MM.1S (cell line): ENCODE measurements around the gene PRAMEF11.
"Not testable (repeated sequence)": the region's sequence is repeated elsewhere in the genome, so short reads cannot be mapped to it uniquely, and the experiment has no call there.

Experiments used
- DNase-seq: peaks from one replicate; pipeline ENCODE4 v3.0.0-alpha.2; 2015
- H2AFZ ChIP-seq: fragments of 300-600 bp; sonication (generic); 2 replicates; pipeline ENCODE4 v1.6.0; 2016; ENCODE audit warnings: antibody characterized with exemption, low read length
- H3F3A ChIP-seq: fragments of 300-600 bp; sonication (generic); 2 replicates; pipeline ENCODE4 v1.6.1; 2016; ENCODE audit warnings: mild to moderate bottlenecking, antibody characterized with exemption, low read length, moderate library complexity, mixed read lengths; ENCODE audit not compliant: insufficient read depth
- H3K27ac ChIP-seq: fragments of 300-600 bp; sonication (generic); 2 replicates; pipeline ENCODE4 v1.5.1; 2016; ENCODE audit warnings: mild to moderate bottlenecking, low read length
- H3K27me3 ChIP-seq: fragments of 300-600 bp; sonication (generic); replicated peaks from 2 replicates; pipeline ENCODE4 v1.6.0; 2016; ENCODE audit warnings: low read length; ENCODE audit not compliant: insufficient read depth
- H3K36me3 ChIP-seq: fragments of 300-600 bp; sonication (generic); replicated peaks from 2 replicates; pipeline ENCODE4 v1.6.1; 2016; ENCODE audit warnings: mild to moderate bottlenecking, low read length, mixed read lengths; ENCODE audit not compliant: insufficient read depth
- H3K4me1 ChIP-seq: fragments of 300-600 bp; sonication (generic); 2 replicates; pipeline ENCODE4 v1.6.1; 2016; ENCODE audit warnings: low read length, mixed read lengths
- H3K4me2 ChIP-seq: fragments of 300-600 bp; sonication (generic); 2 replicates; pipeline ENCODE4 v1.6.0; 2016; ENCODE audit warnings: low read depth, low read length
- H3K4me3 ChIP-seq: fragments of 300-600 bp; sonication (generic); 2 replicates; pipeline ENCODE4 v1.5.1; 2016; ENCODE audit warnings: low read length, mixed read lengths
- H3K79me2 ChIP-seq: fragments of 300-600 bp; sonication (generic); 2 replicates; pipeline ENCODE4 v1.6.1; 2016; ENCODE audit warnings: mixed run types, low read length, mixed read lengths
- H3K9ac ChIP-seq: fragments of 300-600 bp; sonication (generic); 2 replicates; pipeline ENCODE4 v1.6.1; 2016; ENCODE audit warnings: low read length, mixed read lengths
- H3K9me2 ChIP-seq: fragments of 300-600 bp; sonication (generic); replicated peaks from 2 replicates; pipeline ENCODE4 v1.6.1; 2016; ENCODE audit warnings: mild to moderate bottlenecking, low read length, mixed read lengths; ENCODE audit not compliant: insufficient read depth
- H3K9me3 ChIP-seq: fragments of 300-600 bp; sonication (generic); replicated peaks from 2 replicates; pipeline ENCODE4 v1.6.1; 2016; ENCODE audit warnings: mild to moderate bottlenecking, low read length, mixed read lengths; ENCODE audit not compliant: insufficient read depth
- H4K20me1 ChIP-seq: fragments of 300-600 bp; sonication (generic); 2 replicates; pipeline ENCODE4 v1.6.1; 2016; ENCODE audit warnings: mild to moderate bottlenecking, low read length, moderate library complexity, mixed read lengths; ENCODE audit not compliant: insufficient read depth
- CTCF ChIP-seq: fragments of 300-600 bp; sonication (generic); IDR thresholded peaks from 2 replicates; pipeline ENCODE4 v1.5.1; 2016; ENCODE audit warnings: antibody characterized with exemption, low read length, mixed read lengths
- EZH2 ChIP-seq: fragments of 300-600 bp; sonication (generic); optimal IDR thresholded peaks from 2 replicates; pipeline ENCODE3; 2017; ENCODE audit warnings: low read depth, mild to moderate bottlenecking, antibody characterized with exemption, low read length, mixed read lengths
- EZH2phosphoT487 ChIP-seq: fragments of 300-600 bp; sonication (generic); IDR thresholded peaks from 2 replicates; pipeline ENCODE4 v1.6.1; 2018; ENCODE audit warnings: antibody characterized with exemption, low read length

The PRAMEF11 gene

DNA sequence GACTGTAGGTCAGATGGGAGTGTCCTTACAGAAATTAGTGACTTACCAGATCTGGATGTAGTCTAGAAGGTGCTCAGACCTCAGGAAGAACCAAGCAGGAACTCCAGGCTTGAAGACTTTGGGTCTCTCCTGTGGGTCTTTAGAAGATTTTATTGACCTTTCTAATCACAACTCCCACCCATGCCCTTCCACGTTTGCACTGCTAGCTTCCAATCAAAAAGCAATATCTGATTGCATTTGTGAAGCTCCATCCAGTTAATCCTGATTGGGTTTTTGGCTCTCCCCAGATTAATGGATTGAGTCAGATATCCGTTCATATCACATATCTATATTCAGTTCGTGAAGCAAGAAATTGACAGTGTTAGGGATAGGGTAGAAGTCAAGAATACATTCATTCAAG is at the start of gene PRAMEF11:
PRAMEF11 (minus strand) TSS at position 101 of the 400 bp plus-strand sequence. CDS start 2,621 bp downstream, outside the sequence.
- not testable (repeated sequence) for H3K4me2 ChIP-seq, H3K9ac ChIP-seq, H4K20me1 ChIP-seq, H3K79me2 ChIP-seq, DNase-seq, H3K27me3 ChIP-seq, H3K9me2 ChIP-seq, H3K4me3 ChIP-seq, H2AFZ ChIP-seq, H3K9me3 ChIP-seq, H3K27ac ChIP-seq, H3K4me1 ChIP-seq, H3F3A ChIP-seq, H3K36me3 ChIP-seq

GRCh38 chr1:12878453-12878852 is 47.2 kb upstream of the PRAMEF11 start:
- not testable (repeated sequence) for H3F3A ChIP-seq, H3K9ac ChIP-seq, H3K36me3 ChIP-seq, DNase-seq, H3K27ac ChIP-seq, H2AFZ ChIP-seq, H3K4me1 ChIP-seq, H3K4me3 ChIP-seq, H3K9me3 ChIP-seq, H4K20me1 ChIP-seq, H3K4me2 ChIP-seq, H3K79me2 ChIP-seq, H3K9me2 ChIP-seq, H3K27me3 ChIP-seq

GRCh38 chr1:12863131-12863880 is 32.1 kb upstream of the PRAMEF11 start:
- not testable (repeated sequence) for DNase-seq, H3K27ac ChIP-seq, H3F3A ChIP-seq, H3K4me3 ChIP-seq, H3K79me2 ChIP-seq, H3K4me1 ChIP-seq, H4K20me1 ChIP-seq, H3K4me2 ChIP-seq, H3K9me2 ChIP-seq, H3K9ac ChIP-seq, H3K9me3 ChIP-seq, H2AFZ ChIP-seq, H3K27me3 ChIP-seq, H3K36me3 ChIP-seq

GRCh38 chr1:12856786-12857185 is 25.6 kb upstream of the PRAMEF11 start, which contains the start of gene PRAMEF2:
PRAMEF2 (plus strand) TSS chr1:12857086; CDS start chr1:12859010, 1,924 bp downstream.
- not testable (repeated sequence) for H3K9me3 ChIP-seq, H3K27ac ChIP-seq, H3F3A ChIP-seq, H3K27me3 ChIP-seq, H3K9me2 ChIP-seq, DNase-seq, H3K4me1 ChIP-seq, H3K4me3 ChIP-seq, H2AFZ ChIP-seq, H3K36me3 ChIP-seq, H3K4me2 ChIP-seq, H3K79me2 ChIP-seq, H4K20me1 ChIP-seq, H3K9ac ChIP-seq

DNA sequence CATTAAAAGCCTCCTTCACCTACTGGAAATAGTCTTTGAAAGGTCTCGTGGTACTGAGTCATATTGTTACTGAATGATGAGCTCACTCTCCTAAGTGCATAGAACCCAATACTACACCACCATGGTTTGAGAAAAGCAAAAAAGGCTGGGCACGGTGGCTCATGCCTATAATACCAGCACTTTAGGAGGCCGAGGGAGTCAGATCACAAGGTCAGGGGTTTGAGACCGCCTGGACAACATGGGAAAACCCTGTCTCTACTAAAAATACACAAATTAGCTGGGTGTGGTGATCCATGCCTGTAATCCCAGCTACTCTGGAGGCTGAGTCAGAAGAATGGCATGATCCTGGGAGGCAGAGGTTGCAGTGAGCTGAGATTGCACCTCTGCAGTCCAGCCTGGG is 20.6 kb upstream of the PRAMEF11 start:
- Histone ChIP-seq H3K4me3 (no peak overlapping the region), H3K27me3 (no peaks in the 10 kb centered on the region), H2AFZ (no peak overlapping the region), H3K4me2 (no peak overlapping the region), H3K4me1 (no peaks in the 10 kb centered on the region), H3K36me3 (no peaks in the 10 kb centered on the region), H3K27ac (no peak overlapping the region), H3F3A (no peaks in the 10 kb centered on the region), H4K20me1 (no peaks in the 10 kb centered on the region), H3K9me3 (no peaks in the 10 kb centered on the region), H3K9ac (no peak overlapping the region), H3K9me2 (no peaks in the 10 kb centered on the region), H3K79me2 (no peaks in the 10 kb centered on the region)
- no peak for DNase-seq
- TF ChIP-seq EZH2 (no peak), CTCF (no peak), EZH2phosphoT487 (no peak)

- not testable (repeated sequence) for H3K4me1 ChIP-seq
Measured at GRCh38 chr1:12848620-12849019, 17.4 kb upstream of the PRAMEF11 start, which contains the start of gene HNRNPCL1. HNRNPCL1 (minus strand) TSS chr1:12848720; CDS start chr1:12848289, 431 bp downstream.

DNA sequence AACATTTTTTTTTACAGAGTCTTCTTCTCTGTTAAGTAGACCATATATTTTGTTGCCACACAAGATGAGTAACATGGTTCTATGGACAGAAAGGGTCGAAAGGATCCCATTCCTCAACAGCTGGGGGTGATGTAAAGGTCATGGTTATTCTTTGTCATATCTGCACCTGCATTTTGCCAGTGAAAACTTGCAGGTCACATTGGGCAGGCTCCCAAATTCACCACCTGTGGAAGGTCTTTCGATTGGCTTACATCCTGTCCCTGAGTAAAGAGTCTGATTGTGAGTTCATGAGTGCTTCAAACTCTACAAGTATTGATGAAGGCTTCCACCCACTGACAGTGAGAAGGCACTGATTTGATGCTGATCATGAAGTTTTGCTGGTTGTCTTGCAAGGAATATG is 2.0 kb upstream of the PRAMEF11 start:
- H3K27me3 ChIP-seq, H3K4me1 ChIP-seq, H3K9me2 ChIP-seq, H2AFZ ChIP-seq, H3K27ac ChIP-seq, H3F3A ChIP-seq, H3K4me2 ChIP-seq, H4K20me1 ChIP-seq, H3K9me3 ChIP-seq, DNase-seq, H3K79me2 ChIP-seq, H3K9ac ChIP-seq, H3K36me3 ChIP-seq, H3K4me3 ChIP-seq: not testable (repeated sequence)

More at GRCh38 chr1:12848620-12849019, 17.4 kb upstream of the PRAMEF11 start, which contains the start of gene HNRNPCL1:
- H3K4me2 ChIP-seq, H3K9me3 ChIP-seq, DNase-seq, H3K79me2 ChIP-seq, H4K20me1 ChIP-seq, H3K4me3 ChIP-seq, H3K27ac ChIP-seq, H3K9me2 ChIP-seq, H3F3A ChIP-seq, H3K27me3 ChIP-seq, H3K9ac ChIP-seq, H3K36me3 ChIP-seq, H2AFZ ChIP-seq: not testable (repeated sequence)
